Smooth muscle cell (in vitro differentiated cells): ENCODE measurements around the gene ALPK3. TPM values are rescaled to one million over a fixed set of nuclear protein-coding genes. Genes with fewer than 3 reads are reported as not detected.
"Not testable (repeated sequence)": the region's sequence is repeated elsewhere in the genome, so short reads cannot be mapped to it uniquely, and the experiment has no call there.

Source experiments
- DNase-seq: peaks from one replicate; lab custom pipeline; 2025; ENCODE audit not compliant: unreplicated experiment; lab: John Stamatoyannopoulos, UW
- H2AFZ ChIP-seq: fragments of 200-600 bp; sonication (generic); 2 replicates; pipeline ENCODE4 v1.6.0; 2016; ENCODE audit warnings: antibody characterized with exemption, low read depth, mild to moderate bottlenecking
- H3F3A ChIP-seq: fragments of 200-600 bp; sonication (generic); 2 replicates; pipeline ENCODE4 v1.6.0; 2017; ENCODE audit warnings: antibody characterized with exemption, low read depth
- H3K27ac ChIP-seq: fragments of 200-600 bp; sonication (generic); 2 replicates; pipeline ENCODE4 v1.5.1; 2016; ENCODE audit warnings: low read depth, mild to moderate bottlenecking
- H3K27me3 ChIP-seq: fragments of 200-600 bp; sonication (generic); 2 replicates; pipeline ENCODE4 v1.6.1; 2016; ENCODE audit warnings: low read depth, mild to moderate bottlenecking
- H3K36me3 ChIP-seq: fragments of 200-600 bp; sonication (generic); 2 replicates; pipeline ENCODE4 v1.5.1; 2016; ENCODE audit warnings: low read depth
- H3K4me1 ChIP-seq: fragments of 200-600 bp; sonication (generic); 2 replicates; pipeline ENCODE4 v1.5.1; 2016; ENCODE audit warnings: low read depth
- H3K4me2 ChIP-seq: fragments of 200-600 bp; sonication (generic); 2 replicates; pipeline ENCODE4 v1.6.0; 2016; ENCODE audit warnings: mild to moderate bottlenecking
- H3K4me3 ChIP-seq: fragments of 200-600 bp; sonication (generic); 2 replicates; pipeline ENCODE4 v1.5.1; 2016; ENCODE audit warnings: mild to moderate bottlenecking
- H3K79me2 ChIP-seq: fragments of 200-600 bp; sonication (generic); 2 replicates; pipeline ENCODE4 v1.6.0; 2016; ENCODE audit warnings: low read depth, mild to moderate bottlenecking
- H3K9ac ChIP-seq: fragments of 200-600 bp; sonication (generic); 2 replicates; pipeline ENCODE4 v1.6.0; 2016; ENCODE audit warnings: low read depth
- H3K9me3 ChIP-seq: fragments of 200-600 bp; sonication (generic); replicated peaks from 2 replicates; pipeline ENCODE4 v1.5.1; 2016; ENCODE audit warnings: low read depth
- H4K20me1 ChIP-seq: fragments of 200-600 bp; sonication (generic); 2 replicates; pipeline ENCODE4 v1.6.0; 2016; ENCODE audit warnings: low read depth
- WGBS: methylation state at CpG from one replicate; pipeline ENCODE4 v1.1.7; 2016; ENCODE audit warnings: low lambda C conversion rate; 5-methylcytosine and 5-hydroxymethylcytosine counted together
- polyA plus RNA-seq: library from polyadenylated mRNA; unstranded; fragments of >200 nt; fragmentation: Nextera tagmentation; extraction: Ambion mirVana; gene quantifications from 2 replicates; pipeline ENCODE4 v1.2.1, GENCODE V29; 2016
- total RNA-seq: library from RNA; depleted of rRNA; stranded (reverse); fragments of >200 nt; gene quantifications from 2 replicates; pipeline ENCODE4 v1.2.3, GENCODE V29; 2014
- TF ChIP-seq, protein P1 (sequence below): fragments of 200-600 bp; sonication (generic); IDR thresholded peaks from 2 replicates; pipeline ENCODE4 v1.5.1; 2017; ENCODE audit warnings: borderline replicate concordance, mild to moderate bottlenecking, antibody characterized with exemption; ENCODE audit not compliant: insufficient read depth, poor library complexity, severe bottlenecking

ALPK3 gene
- total and polyA plus RNA-seq, 2 experiments from 2014 or later = 3.5 to 18.8 TPM

DNA sequence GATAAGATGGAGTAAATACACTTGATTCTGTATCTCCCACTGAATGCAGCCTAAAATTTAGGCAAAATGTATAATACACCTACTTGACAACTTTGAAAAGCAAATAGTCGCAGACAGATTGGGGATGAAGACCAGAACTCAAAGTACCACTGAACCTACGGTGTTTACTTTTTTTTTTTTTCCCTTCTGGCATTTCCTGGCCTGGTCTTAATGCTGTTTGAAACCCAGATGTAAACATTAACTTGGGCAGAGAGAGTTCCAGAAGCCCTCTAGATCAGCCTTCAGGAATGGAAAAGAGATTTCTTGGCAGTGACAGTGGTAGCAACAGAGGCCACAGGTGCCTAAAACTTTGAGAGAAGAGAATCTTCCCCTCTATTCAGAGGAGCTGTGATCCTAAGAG lies 27.8 kb downstream of the ALPK3 start:
- no peak for DNase-seq
- Histone ChIP-seq H3K9me3 (no peaks in the 10 kb centered on the region), H3F3A (no peaks in the 10 kb centered on the region), H2AFZ (no peak overlapping the region), H4K20me1 (no peaks in the 10 kb centered on the region), H3K4me2 (no peak overlapping the region), H3K79me2 (peaks cover 10% of the 10 kb centered on the region), H3K4me3 (no peak overlapping the region), H3K27me3 (no peaks in the 10 kb centered on the region), H3K36me3 (no peaks in the 10 kb centered on the region), H3K9ac (no peak overlapping the region), H3K4me1 (peaks cover 3% of the 10 kb centered on the region), H3K27ac (no peak overlapping the region)
- TF ChIP-seq, protein P1, sequence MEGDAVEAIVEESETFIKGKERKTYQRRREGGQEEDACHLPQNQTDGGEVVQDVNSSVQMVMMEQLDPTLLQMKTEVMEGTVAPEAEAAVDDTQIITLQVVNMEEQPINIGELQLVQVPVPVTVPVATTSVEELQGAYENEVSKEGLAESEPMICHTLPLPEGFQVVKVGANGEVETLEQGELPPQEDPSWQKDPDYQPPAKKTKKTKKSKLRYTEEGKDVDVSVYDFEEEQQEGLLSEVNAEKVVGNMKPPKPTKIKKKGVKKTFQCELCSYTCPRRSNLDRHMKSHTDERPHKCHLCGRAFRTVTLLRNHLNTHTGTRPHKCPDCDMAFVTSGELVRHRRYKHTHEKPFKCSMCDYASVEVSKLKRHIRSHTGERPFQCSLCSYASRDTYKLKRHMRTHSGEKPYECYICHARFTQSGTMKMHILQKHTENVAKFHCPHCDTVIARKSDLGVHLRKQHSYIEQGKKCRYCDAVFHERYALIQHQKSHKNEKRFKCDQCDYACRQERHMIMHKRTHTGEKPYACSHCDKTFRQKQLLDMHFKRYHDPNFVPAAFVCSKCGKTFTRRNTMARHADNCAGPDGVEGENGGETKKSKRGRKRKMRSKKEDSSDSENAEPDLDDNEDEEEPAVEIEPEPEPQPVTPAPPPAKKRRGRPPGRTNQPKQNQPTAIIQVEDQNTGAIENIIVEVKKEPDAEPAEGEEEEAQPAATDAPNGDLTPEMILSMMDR = no peak
- WGBS = 52% methylated on average over 2 of the region's 2 CpGs

DNA sequence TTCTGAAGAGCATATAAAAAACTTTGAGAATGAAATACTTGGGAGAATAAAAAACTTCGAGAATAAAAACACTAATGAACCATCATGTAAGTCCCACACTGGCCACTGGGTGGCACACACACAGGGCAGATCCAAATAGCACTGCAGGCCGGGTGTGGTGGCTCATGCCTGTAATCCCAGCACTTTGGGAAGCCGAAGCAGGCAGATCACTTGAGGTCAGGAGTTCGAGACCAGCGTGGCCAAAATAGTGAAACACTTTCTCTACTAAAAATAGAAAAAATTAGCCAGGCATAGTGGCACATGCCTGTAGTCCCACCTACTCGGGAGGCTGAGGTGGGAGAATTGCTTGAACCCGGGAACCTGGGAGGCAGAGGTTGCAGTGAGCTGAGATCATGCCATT lies 28.5 kb downstream of the ALPK3 start:
- TF ChIP-seq, protein P1 = peak; percentile 58
- H3K79me2 ChIP-seq, H3K4me3 ChIP-seq, H3F3A ChIP-seq, H3K4me2 ChIP-seq, H3K27ac ChIP-seq, DNase-seq, H2AFZ ChIP-seq, H3K9me3 ChIP-seq, H3K27me3 ChIP-seq, H3K4me1 ChIP-seq, H3K9ac ChIP-seq, H4K20me1 ChIP-seq, H3K36me3 ChIP-seq: not testable (repeated sequence)
- WGBS = 77% methylated on average over 7 of the region's 7 CpGs

DNA sequence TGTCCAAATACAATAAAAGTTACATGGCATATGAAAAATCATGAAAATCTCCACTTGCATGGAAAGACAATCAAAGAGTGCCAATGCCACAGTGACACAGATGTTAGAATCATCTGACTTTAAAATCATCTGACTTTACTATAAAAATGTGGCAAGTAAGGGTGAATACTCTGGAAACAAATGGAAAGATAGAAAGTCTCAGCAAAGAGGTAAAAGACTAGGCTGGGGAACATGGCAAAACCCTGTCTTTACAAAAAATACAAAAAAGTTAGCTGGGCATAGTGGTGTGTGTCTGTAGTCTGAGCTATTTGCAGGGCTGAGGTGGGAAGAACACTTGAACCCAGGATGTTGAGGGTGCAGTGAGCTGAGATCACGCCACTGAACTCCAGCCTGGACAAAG lies 29.1 kb downstream of the ALPK3 start:
- Histone ChIP-seq H3K36me3 (no peaks in the 10 kb centered on the region), H4K20me1 (no peaks in the 10 kb centered on the region), H3K4me1 (no peaks in the 10 kb centered on the region), H3K4me3 (no peak overlapping the region), H3K9me3 (no peaks in the 10 kb centered on the region), H3K27ac (no peak overlapping the region), H2AFZ (no peak overlapping the region), H3F3A (no peaks in the 10 kb centered on the region), H3K79me2 (peaks cover 10% of the 10 kb centered on the region), H3K4me2 (no peak overlapping the region), H3K9ac (no peak overlapping the region), H3K27me3 (no peaks in the 10 kb centered on the region)
- TF ChIP-seq, protein P1 = no peak
- WGBS = 100% methylated on average over 1 of the region's 1 CpG
- no peak for DNase-seq

DNA sequence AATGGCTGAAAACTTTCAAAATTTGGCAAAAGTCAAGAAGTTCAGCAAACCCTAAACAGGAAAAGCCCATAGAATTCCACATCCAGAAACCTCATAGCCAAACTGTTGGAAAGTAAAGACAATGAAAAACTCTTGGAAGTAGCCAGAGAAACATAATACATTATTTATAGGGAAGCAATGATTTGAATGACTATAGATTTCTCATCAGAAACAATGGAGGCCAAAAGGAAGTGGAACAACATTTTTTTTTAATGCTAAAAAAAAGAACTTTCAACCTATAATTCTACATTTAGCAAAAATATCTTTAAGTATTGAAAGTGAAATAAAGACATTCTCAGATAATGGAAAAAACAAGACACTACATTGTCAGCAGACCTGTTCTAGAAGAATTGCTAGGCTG lies 30.2 kb downstream of the ALPK3 start:
- Histone ChIP-seq H3K36me3 (no peaks in the 10 kb centered on the region), H3K27ac (no peak overlapping the region), H4K20me1 (no peaks in the 10 kb centered on the region), H3K4me3 (no peak overlapping the region), H3K27me3 (no peaks in the 10 kb centered on the region), H2AFZ (no peak overlapping the region), H3K79me2 (peaks cover 6% of the 10 kb centered on the region), H3K9me3 (no peaks in the 10 kb centered on the region), H3K9ac (no peak overlapping the region), H3K4me2 (no peak overlapping the region), H3K4me1 (no peaks in the 10 kb centered on the region), H3F3A (no peaks in the 10 kb centered on the region)
- TF ChIP-seq, protein P1 = no peak
- no peak for DNase-seq
